Sigmoid colon (tissue), 7 donors: ENCODE measurements around the gene ADAMTS19. TPM values are rescaled to one million over a fixed set of nuclear protein-coding genes. Genes with fewer than 3 reads are reported as not detected.

ENCODE experiments used
- DNase-seq: peaks from one replicate; pipeline ENCODE4 v3.0.0-alpha.2; 2019
- H3K27ac ChIP-seq, 4 donors: fragments of 200-600 bp; sonication (generic); one replicate each; pipeline ENCODE4 v1.5.1; 2016 to 2019; ENCODE audit warnings: mild to moderate bottlenecking in 1 of 4
- H3K27me3 ChIP-seq, 3 donors: fragments of 200-600 bp; sonication (generic); one replicate each; pipeline ENCODE4 v1.5.1; 2019; ENCODE audit warnings: mild to moderate bottlenecking in 1 of 3
- H3K36me3 ChIP-seq, 4 donors: fragments of 200-600 bp; sonication (generic); one replicate each; pipeline ENCODE4 v1.5.1; 2016 to 2019
- H3K4me1 ChIP-seq, 4 donors: fragments of 200-600 bp; sonication (generic); one replicate each; pipeline ENCODE4 v1.5.1; 2017 to 2019
- H3K4me3 ChIP-seq, 4 donors: fragments of 200-600 bp; sonication (generic); one replicate each; pipeline ENCODE4 v1.5.1; 2017 to 2019; ENCODE audit warnings: mild to moderate bottlenecking in 2 of 4, moderate library complexity in 1 of 4
- H3K9me3 ChIP-seq, 4 donors: fragments of 200-600 bp in 3 of 4; sonication (generic) in 3 of 4; one replicate each; pipeline versions ENCODE4 v1.5.1 to v1.6.1; 2013 to 2019
- EP300 ChIP-seq, 4 donors: sonication (generic); formaldehyde crosslinking; IDR thresholded peaks; one replicate each; pipeline ENCODE4 v1.6.1; 2017; ENCODE audit warnings: antibody characterized with exemption in 4 of 4
- POLR2A ChIP-seq, 2 donors: fragments of 450-650 bp; IDR thresholded peaks; one replicate each; pipeline ENCODE4 v1.6.1; 2016; ENCODE audit warnings: antibody characterized with exemption in 2 of 2, mild to moderate bottlenecking in 2 of 2, moderate library complexity in 2 of 2
- POLR2AphosphoS5 ChIP-seq, 4 donors: sonication (generic); formaldehyde crosslinking; IDR thresholded peaks; one replicate each; pipeline ENCODE4 v1.6.1; 2017; ENCODE audit warnings: antibody characterized with exemption in 4 of 4
- WGBS, 2 donors: extraction: QIAGEN DNeasy Blood & Tissue Kit; methylation state at CpG; one replicate each; pipeline ENCODE4 v1.1.7; 2013; 5-methylcytosine and 5-hydroxymethylcytosine counted together
- intact Hi-C: fragments of 100-400 bp; cut with DNase I; formaldehyde crosslinking; loops from one replicate; pipeline ENCODE4 v1.15.1; 2023
- polyA plus RNA-seq, 3 donors: library from polyadenylated mRNA; stranded (reverse); fragments of 200-250 nt; gene quantifications; one replicate each; pipeline ENCODE4 v1.2.3, GENCODE V29; 2013
- total RNA-seq, 4 donors: library from RNA; depleted of rRNA; stranded (reverse); fragments of >200 nt; gene quantifications; one replicate each; pipeline ENCODE4 v1.1.0, GENCODE V29; 2016
- TF ChIP-seq, protein P1 (sequence below), 4 experiments: fragments of 450-650 bp in 3 of 4; fragments of 200-600 bp in 1 of 4; IDR thresholded peaks; one replicate each; pipeline ENCODE4 v1.5.1; 2016 to 2019; ENCODE audit warnings: antibody characterized with exemption in 4 of 4, mild to moderate bottlenecking in 3 of 4, moderate library complexity in 2 of 4
- donor health status: healthy with polysubstance abuse.
- donor health status: Bipolar disorder and iron deficiency.
- donor health status: healthy.

The ADAMTS19 gene
- total and polyA plus RNA-seq, 7 donors: 0.16 to 8.9 (median 2.1) TPM; not detected in 2

DNA sequence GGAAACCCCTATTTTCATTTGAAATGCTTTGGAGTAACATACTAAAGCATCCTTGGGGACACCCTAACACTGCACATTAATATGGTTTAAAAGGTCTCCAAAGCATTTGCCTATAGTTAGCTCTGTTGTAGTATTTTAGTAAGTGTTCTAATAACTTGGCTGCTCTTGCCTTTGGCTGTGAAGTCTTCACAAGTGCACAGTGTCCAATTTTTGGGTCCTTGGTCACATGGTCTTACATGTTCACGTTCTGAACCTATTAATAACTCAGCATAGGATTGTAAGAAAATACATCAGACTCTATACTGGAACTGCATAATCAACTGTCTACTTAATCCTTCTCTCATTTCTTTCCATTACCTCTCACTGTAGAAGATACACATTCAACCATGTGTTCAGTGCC lies 17.4 kb downstream of the ADAMTS19 start:
- H3K4me3 ChIP-seq: no peak overlapping the region
- H3K4me1 ChIP-seq: no peaks in the 10 kb centered on the region
- no peaks in the 10 kb centered on the region for H3K27me3 ChIP-seq
- WGBS, 2 donors: 67 to 76% methylated on average over 1 of the region's 1 CpG
- intact Hi-C loops: no loop called here
- no peak overlapping the region for H3K27ac ChIP-seq
- H3K36me3 ChIP-seq: no peaks in the 10 kb centered on the region
- TF ChIP-seq, protein P1, sequence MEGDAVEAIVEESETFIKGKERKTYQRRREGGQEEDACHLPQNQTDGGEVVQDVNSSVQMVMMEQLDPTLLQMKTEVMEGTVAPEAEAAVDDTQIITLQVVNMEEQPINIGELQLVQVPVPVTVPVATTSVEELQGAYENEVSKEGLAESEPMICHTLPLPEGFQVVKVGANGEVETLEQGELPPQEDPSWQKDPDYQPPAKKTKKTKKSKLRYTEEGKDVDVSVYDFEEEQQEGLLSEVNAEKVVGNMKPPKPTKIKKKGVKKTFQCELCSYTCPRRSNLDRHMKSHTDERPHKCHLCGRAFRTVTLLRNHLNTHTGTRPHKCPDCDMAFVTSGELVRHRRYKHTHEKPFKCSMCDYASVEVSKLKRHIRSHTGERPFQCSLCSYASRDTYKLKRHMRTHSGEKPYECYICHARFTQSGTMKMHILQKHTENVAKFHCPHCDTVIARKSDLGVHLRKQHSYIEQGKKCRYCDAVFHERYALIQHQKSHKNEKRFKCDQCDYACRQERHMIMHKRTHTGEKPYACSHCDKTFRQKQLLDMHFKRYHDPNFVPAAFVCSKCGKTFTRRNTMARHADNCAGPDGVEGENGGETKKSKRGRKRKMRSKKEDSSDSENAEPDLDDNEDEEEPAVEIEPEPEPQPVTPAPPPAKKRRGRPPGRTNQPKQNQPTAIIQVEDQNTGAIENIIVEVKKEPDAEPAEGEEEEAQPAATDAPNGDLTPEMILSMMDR (IDR thresholded peaks at IDR 0.05): no peak
- no peak for TF ChIP-seq EP300 (IDR thresholded peaks at IDR 0.05)
- no peak for TF ChIP-seq POLR2AphosphoS5 (IDR thresholded peaks at IDR 0.05)
- TF ChIP-seq POLR2A (IDR thresholded peaks at IDR 0.05): no peak
- no peak for DNase-seq
- H3K9me3 ChIP-seq: no peaks in the 10 kb centered on the region

DNA sequence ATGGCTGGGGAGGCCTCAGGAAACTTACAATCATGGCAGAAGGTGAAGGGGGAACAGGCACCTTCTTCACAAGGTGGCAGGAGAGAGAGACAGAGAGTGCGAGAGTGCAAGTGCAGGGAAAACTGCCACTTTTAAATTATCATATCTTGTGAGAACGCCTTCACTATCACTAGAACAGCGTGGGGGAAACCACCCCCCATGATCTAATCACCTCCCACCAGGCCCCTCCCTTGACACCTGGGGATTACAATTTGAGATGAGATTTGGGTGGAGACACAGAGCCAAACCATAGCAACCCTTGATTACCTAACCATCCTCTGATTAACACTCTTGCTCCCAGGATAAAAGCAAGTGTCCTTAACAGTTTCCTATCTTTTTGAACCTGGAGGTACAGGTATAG lies 21.1 kb downstream of the ADAMTS19 start:
- WGBS, 2 donors: 81 to 88% methylated on average over 3 of the region's 3 CpGs
- no peaks in the 10 kb centered on the region for H3K4me1 ChIP-seq
- no peaks in the 10 kb centered on the region for H3K36me3 ChIP-seq
- TF ChIP-seq EP300 (IDR thresholded peaks at IDR 0.05) (no peak), POLR2A (IDR thresholded peaks at IDR 0.05) (no peak), POLR2AphosphoS5 (IDR thresholded peaks at IDR 0.05) (no peak)
- TF ChIP-seq, protein P1 (IDR thresholded peaks at IDR 0.05): no peak
- H3K4me3 ChIP-seq: no peak overlapping the region
- no peak for DNase-seq
- intact Hi-C loops: no loop called here
- no peaks in the 10 kb centered on the region for H3K27me3 ChIP-seq
- H3K27ac ChIP-seq: no peak overlapping the region
- H3K9me3 ChIP-seq: no peaks in the 10 kb centered on the region

DNA sequence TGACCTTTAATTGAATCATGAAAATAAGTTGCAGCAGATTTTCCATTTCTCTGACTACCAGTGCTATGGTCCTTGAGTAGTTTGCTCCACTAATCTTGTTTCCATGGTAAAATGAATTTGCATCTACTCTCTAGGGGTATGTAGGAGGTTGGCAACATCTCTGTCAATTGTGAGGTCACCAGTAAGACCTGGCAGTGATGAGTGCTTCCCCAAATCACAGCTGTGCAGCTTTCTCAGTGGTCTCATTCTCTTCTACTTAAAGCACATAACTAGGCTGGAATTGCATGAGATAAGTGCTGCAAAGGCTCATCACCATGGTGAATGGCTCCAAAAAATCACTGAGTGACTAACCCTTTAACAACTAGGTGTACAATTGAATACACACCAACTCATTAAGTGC lies 36.3 kb downstream of the ADAMTS19 start:
- Histone ChIP-seq H3K4me1 (no peaks in the 10 kb centered on the region), H3K9me3 (no peaks in the 10 kb centered on the region), H3K27ac (no peak overlapping the region), H3K4me3 (no peak overlapping the region), H3K27me3 (no peaks in the 10 kb centered on the region), H3K36me3 (no peaks in the 10 kb centered on the region)
- intact Hi-C loops: no loop called here
- TF ChIP-seq POLR2AphosphoS5 (IDR thresholded peaks at IDR 0.05) (no peak), EP300 (IDR thresholded peaks at IDR 0.05) (no peak), POLR2A (IDR thresholded peaks at IDR 0.05) (no peak)
- TF ChIP-seq, protein P1 (IDR thresholded peaks at IDR 0.05): no peak
- no peak for DNase-seq

DNA sequence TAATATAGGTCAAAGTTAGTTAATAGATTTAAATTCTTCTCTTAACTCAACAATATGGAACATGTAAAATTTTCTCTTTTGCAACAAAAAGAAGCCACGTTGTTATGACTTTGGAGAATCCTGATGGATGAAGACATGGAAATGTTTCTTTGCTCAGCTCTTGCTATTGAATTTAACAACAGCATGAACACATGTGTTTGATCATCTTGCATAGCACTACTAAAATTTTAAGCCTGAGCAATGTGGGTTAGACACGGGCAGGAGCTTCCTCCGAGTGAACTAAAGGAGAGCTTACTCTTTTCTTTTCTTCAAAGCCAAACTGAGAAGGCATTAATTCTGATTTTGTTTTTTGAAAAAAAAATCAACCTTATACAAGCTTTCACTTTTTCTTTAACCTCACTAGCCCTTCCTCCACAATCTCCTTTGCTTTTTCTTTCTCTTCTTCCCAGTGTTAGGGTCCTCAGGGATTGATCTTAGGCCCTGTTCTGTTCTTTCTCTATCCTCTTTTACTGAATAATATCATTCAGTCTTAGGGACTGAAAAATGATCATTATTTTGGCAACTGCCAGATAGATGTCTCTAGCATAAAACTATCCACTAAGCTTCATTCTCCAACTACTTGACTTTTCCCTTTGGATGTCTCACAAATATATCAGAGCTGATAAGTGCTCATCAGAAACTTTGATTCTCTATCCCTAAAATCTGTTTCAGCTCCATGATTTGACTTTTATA lies 36.9 kb downstream of the ADAMTS19 start:
- TF ChIP-seq EP300 (IDR thresholded peaks at IDR 0.05): no peak
- no peak for TF ChIP-seq POLR2AphosphoS5 (IDR thresholded peaks at IDR 0.05)
- no peak for TF ChIP-seq POLR2A (IDR thresholded peaks at IDR 0.05)
- TF ChIP-seq, protein P1 (IDR thresholded peaks at IDR 0.05): no peak
- H3K36me3 ChIP-seq: no peaks in the 10 kb centered on the region
- DNase-seq: no peak
- WGBS, 2 donors: 78 to 88% methylated on average over 3 of the region's 3 CpGs
- H3K4me1 ChIP-seq: no peaks in the 10 kb centered on the region
- intact Hi-C loops: no loop called here
- no peak overlapping the region for H3K4me3 ChIP-seq
- no peaks in the 10 kb centered on the region for H3K27me3 ChIP-seq
- no peaks in the 10 kb centered on the region for H3K9me3 ChIP-seq
- no peak overlapping the region for H3K27ac ChIP-seq
